ENCODE results near the gene CTNND1. TPM values are rescaled to one million over a fixed set of nuclear protein-coding genes. Genes with fewer than 3 reads are reported as not detected.

The CTNND1 gene
- total and polyA plus RNA-seq, 2 of the 8 experiments (the other 6 are each of a cell fraction or from before 2014, with no cell fraction given) = 91.9 to 164 TPM

DNA sequence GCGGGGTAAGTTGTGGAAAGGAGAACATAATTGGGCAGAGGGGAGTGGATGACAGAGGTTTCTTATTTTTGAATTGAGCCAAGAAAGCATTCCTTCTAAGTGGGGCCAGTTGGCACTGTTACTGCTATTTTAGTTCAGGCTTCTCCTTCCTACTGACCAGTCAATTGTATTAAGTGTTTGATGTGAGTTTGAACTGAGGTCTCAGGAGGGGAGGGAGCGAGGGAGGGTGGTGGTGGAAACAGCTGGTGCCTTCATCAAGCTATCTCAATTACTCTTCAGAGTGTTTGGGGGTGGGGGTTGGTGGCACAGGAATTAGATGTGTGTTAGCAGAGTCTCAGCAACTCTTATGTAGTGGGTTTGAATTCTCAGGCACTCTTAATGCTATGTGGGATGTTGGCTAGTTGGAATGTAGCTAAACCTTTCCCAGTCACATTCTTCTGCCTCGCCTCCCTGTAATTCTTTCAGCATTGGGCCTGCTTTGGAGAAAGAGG lies 14.5 kb downstream of the CTNND1 start:
- Histone ChIP-seq H4K20me1 (replicated peaks in 1 of 2; ENCODE audit: control insufficient read depth in 1 of 2, insufficient read depth in 2 of 2, low read length in 2 of 2) (peaks cover 4 to 22% of the 10 kb centered on the region in 2 experiments), H3K4me1 (replicated peaks in 1 of 4; ENCODE audit: control insufficient read depth in 3 of 4, insufficient read depth in 4 of 4, low read length in 3 of 4) (peaks cover 23 to 41% (median 34%) of the 10 kb centered on the region in 4 experiments), H3K36me3 (ENCODE audit: control insufficient read depth in 2 of 4, insufficient read depth in 4 of 4, low read length in 3 of 4) (no peaks in the 10 kb centered on the region), H2BK120ac (replicated peaks; ENCODE audit: low read depth, low read length) (no peak overlapping the region), H2AFZ (ENCODE audit: low read length) (no peak overlapping the region), H4K5ac (ENCODE audit: insufficient read length, low read depth, low read length) (no peak overlapping the region), H2AK5ac (ENCODE audit: low read depth, low read length) (no peak overlapping the region), H3K4ac (replicated peaks; ENCODE audit: insufficient read length, low read depth, low read length) (no peak overlapping the region), H3K79me1 (ENCODE audit: low read depth, low read length) (peaks cover 6% of the 10 kb centered on the region), H2BK5ac (ENCODE audit: low read depth, low read length) (no peak overlapping the region), H2BK15ac (ENCODE audit: low read length) (no peak overlapping the region), H3K79me2 (ENCODE audit: control insufficient read depth in 1 of 2, insufficient read depth in 2 of 2, low read length in 2 of 2) (peaks cover 43 to 97% of the 10 kb centered on the region in 2 experiments), H3K9ac (replicated peaks in 1 of 4; ENCODE audit: extremely low read depth in 1 of 4, low read depth in 3 of 4, low read length in 3 of 4) (peak overlapping the region in 1 of 4 experiments; percentile 1; a peak in 1 of 7 replicates), H3K18ac (ENCODE audit: extremely low read depth, low read length) (no peak overlapping the region), H3K56ac (replicated peaks; ENCODE audit: insufficient read length, low read depth, low read length) (no peak overlapping the region), H3K4me2 (ENCODE audit: insufficient read depth in 1 of 2, low read depth in 2 of 2, low read length in 2 of 2) (peak overlapping the region; percentile 37 to 63), H3K9me3 (ENCODE audit: insufficient read depth in 2 of 2, low read depth in 1 of 2, low read length in 1 of 2) (no peaks in the 10 kb centered on the region), H3K14ac (ENCODE audit: insufficient read length) (no peak overlapping the region), H3K23ac (ENCODE audit: insufficient read length) (no peak overlapping the region), H3K27ac (ENCODE audit: low read depth, low read length) (peak overlapping the region; percentile 49; the same call in 1 of the 2 replicates), H4K8ac (ENCODE audit: extremely low read depth, insufficient read depth, low read length) (no peak overlapping the region), H3K4me3 (ENCODE audit: extremely low read depth in 1 of 4, insufficient read depth in 2 of 4, low read depth in 3 of 4, low read length in 4 of 4) (peak overlapping the region in 2 of 4 experiments; percentile 10 to 11; a peak in 3 of 8 replicates), H2BK20ac (ENCODE audit: low read length) (no peak overlapping the region), H4K91ac (replicated peaks; ENCODE audit: insufficient read length, low read length) (no peak overlapping the region), H2BK12ac (ENCODE audit: low read depth, low read length) (no peak overlapping the region; the same call in 1 of the 2 replicates), H3K27me3 (replicated peaks in 1 of 4; ENCODE audit: control insufficient read depth in 3 of 4, extremely low read depth in 1 of 4, insufficient read depth in 3 of 4, low read length in 3 of 4) (no peaks in the 10 kb centered on the region), H3K23me2 (ENCODE audit: low read depth, low read length) (no peaks in the 10 kb centered on the region; the same call in 1 of the 2 replicates)
- DNase-seq (ENCODE audit: low read depth in 1 of 2, low spot score in 2 of 2) (no peak), FAIRE-seq (no peak)
- WGBS, 2 experiments (ENCODE audit: extremely low coverage in 1 of 2, insufficient coverage in 1 of 2, insufficient read length in 1 of 2, insufficient replicate concordance in 2 of 2, low coverage in 1 of 2, low lambda C conversion rate in 2 of 2, missing lambda C conversion rate in 1 of 2) = 78% methylated on average over 3 of the region's 3 CpGs; no CpG with 5 or more reads in 1 of the 2 experiments
- ChIA-PET POLR2A (ENCODE audit: partially characterized antibody) (interaction anchor here (0.7 to 14.4 kb wide), 5 partner anchors 12 to 116 kb away, joined by 3 to 329 read pairs (median 19); partner anchors contain the start of gene CTNND1), CTCF (ENCODE audit: partially characterized antibody) (interaction anchor here (0.7 to 9.6 kb wide), 5 partner anchors 9 to 30 kb away, joined by 3 to 86 read pairs (median 6); partner anchors contain the start of gene CTNND1)
- no peak for TF ChIP-seq EZH2 (IDR thresholded peaks at IDR 0.05; ENCODE audit: low read depth, low read length, severe bottlenecking)
- TF ChIP-seq POLR2AphosphoS5 (IDR thresholded peaks at IDR 0.05; ENCODE audit: low read depth, low read length) = no peak
- no peak for TF ChIP-seq POU5F1 (IDR thresholded peaks at IDR 0.05; ENCODE audit: low read depth, low read length)
- no peak for TF ChIP-seq EGR1 (IDR thresholded peaks at IDR 0.05; ENCODE audit: borderline replicate concordance, low read depth, low read length)
- no peak for TF ChIP-seq CTBP2 (IDR thresholded peaks at IDR 0.05; ENCODE audit: borderline replicate concordance, insufficient read depth, insufficient read length, low read length)
- 0 out of 2 replicates have a peak, but pooled peaks have one; percentile 7 for TF ChIP-seq TCF12 (IDR thresholded peaks at IDR 0.05; ENCODE audit: low read depth, low read length)
- TF ChIP-seq SP1 (IDR thresholded peaks at IDR 0.05; ENCODE audit: low read depth, low read length) = peak; percentile 28; the same call in 1 of the 2 replicates
- TF ChIP-seq, protein P1, sequence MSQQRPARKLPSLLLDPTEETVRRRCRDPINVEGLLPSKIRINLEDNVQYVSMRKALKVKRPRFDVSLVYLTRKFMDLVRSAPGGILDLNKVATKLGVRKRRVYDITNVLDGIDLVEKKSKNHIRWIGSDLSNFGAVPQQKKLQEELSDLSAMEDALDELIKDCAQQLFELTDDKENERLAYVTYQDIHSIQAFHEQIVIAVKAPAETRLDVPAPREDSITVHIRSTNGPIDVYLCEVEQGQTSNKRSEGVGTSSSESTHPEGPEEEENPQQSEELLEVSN (IDR thresholded peaks at IDR 0.05) = no peak
- TF ChIP-seq KDM4A (IDR thresholded peaks at IDR 0.05; ENCODE audit: low read depth, low read length, severe bottlenecking) = no peak
- TF ChIP-seq CBX8 (IDR thresholded peaks at IDR 0.05; ENCODE audit: borderline replicate concordance, low read depth, low read length) = no peak
- TF ChIP-seq GABPA (IDR thresholded peaks at IDR 0.05; ENCODE audit: borderline replicate concordance, insufficient read depth, low read length) = no peak
- TF ChIP-seq CREB1 (IDR thresholded peaks at IDR 0.05) = no peak
- peak; percentile 78; the same call in 1 of the 2 replicates for TF ChIP-seq TEAD4 (IDR thresholded peaks at IDR 0.05; ENCODE audit: low read depth, low read length)
